Testis (tissue), 2 donors: ENCODE data around the gene MAP2K7.

Experiments
- POLR2A ChIP-seq: fragments of 450-650 bp; IDR thresholded peaks from one replicate; pipeline ENCODE4 v1.6.1; 2017; ENCODE audit warnings: antibody characterized with exemption, mild to moderate bottlenecking, moderate library complexity
- TF ChIP-seq, protein P1 (sequence below), 3 experiments: fragments of 450-650 bp in 2 of 3; fragments of 200-600 bp in 1 of 3; sonication (generic) in 1 of 3; IDR thresholded peaks; one replicate each; pipeline ENCODE4 v1.5.1; 2016 to 2019; ENCODE audit warnings: antibody characterized with exemption in 3 of 3, mild to moderate bottlenecking in 2 of 3, moderate library complexity in 1 of 3

DNA sequence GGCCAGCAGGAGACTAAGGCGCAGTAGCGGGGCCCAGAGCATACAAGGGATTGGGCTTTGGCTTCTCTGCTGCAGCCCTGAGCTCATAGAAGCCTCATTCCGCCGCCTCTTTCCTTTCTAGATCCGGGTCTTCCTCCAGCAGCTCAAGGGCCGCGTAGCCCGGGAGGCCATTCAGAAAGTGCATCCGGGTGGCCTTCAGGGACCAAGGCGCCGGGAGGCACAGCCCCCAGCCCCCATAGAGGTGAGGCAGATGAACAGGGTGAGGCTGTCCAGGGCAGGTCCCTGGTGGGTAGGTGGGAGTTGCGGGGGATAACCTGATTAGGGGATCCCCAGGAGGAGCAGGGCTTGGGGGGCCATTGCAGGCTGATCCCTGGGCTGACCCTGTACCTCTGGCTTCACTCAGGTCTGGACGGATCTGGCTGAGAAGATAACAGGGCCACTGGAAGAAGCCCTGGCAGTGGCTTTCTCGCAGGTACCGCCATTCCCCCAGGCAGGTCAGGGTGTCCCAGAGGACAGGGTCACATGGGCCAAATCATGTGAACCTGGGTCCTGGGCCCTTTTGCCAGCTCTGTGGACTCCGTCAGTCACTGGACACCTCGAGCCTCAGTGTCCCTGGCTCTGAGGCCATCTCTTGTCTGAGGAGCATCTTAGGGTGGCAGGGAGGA, 17.8 kb downstream of the MAP2K7 start:
- TF ChIP-seq, protein P1, sequence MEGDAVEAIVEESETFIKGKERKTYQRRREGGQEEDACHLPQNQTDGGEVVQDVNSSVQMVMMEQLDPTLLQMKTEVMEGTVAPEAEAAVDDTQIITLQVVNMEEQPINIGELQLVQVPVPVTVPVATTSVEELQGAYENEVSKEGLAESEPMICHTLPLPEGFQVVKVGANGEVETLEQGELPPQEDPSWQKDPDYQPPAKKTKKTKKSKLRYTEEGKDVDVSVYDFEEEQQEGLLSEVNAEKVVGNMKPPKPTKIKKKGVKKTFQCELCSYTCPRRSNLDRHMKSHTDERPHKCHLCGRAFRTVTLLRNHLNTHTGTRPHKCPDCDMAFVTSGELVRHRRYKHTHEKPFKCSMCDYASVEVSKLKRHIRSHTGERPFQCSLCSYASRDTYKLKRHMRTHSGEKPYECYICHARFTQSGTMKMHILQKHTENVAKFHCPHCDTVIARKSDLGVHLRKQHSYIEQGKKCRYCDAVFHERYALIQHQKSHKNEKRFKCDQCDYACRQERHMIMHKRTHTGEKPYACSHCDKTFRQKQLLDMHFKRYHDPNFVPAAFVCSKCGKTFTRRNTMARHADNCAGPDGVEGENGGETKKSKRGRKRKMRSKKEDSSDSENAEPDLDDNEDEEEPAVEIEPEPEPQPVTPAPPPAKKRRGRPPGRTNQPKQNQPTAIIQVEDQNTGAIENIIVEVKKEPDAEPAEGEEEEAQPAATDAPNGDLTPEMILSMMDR (IDR thresholded peaks at IDR 0.05): no peak
- TF ChIP-seq POLR2A: no peak
